Fibroblast of villous mesenchyme (primary cell): ENCODE results near the gene AP5B1. TPM values are rescaled to one million over a fixed set of nuclear protein-coding genes. Genes with fewer than 3 reads are reported as not detected.

Source experiments
- DNase-seq: peaks from one replicate; pipeline ENCODE4 v3.0.0-alpha.2; 2010; ENCODE audit warnings: low read depth
- H3K4me3 ChIP-seq: 2 replicates; pipeline ENCODE4 v1.5.1; 2011; ENCODE audit warnings: low read depth, mild to moderate bottlenecking, low read length
- total RNA-seq: library from RNA; depleted of rRNA; stranded (reverse); fragments of >200 nt; gene quantifications from 2 replicates; pipeline ENCODE4 v1.2.3, GENCODE V29; 2012
- TF ChIP-seq, protein P1 (sequence below): IDR thresholded peaks from 2 replicates; pipeline ENCODE4 v1.5.1; 2012; ENCODE audit warnings: low read depth, mild to moderate bottlenecking, low read length; ENCODE audit not compliant: insufficient read depth

The AP5B1 gene
- total RNA-seq, 1 donor: 13.8 TPM

DNA sequence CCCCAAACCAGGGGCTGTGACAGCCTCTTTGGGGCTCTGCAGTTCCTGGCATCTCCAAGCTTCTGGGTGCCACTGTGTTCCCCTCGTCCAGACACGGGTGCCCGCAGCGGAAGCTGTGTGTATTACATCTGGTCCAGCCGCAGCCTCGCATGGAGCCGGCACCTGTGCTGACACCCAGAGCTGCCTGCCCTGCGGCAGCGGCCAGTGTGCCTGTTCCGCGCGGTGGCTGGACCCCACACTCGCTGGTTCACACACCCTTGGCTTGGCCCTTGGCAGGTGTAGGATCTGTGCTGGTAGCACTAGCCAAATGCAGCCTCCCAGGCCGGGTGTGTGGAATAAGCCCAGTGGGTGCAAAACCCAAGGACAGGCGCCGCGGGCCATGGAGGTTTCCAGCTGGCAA is 35.7 kb downstream of the AP5B1 start:
- TF ChIP-seq, protein P1, sequence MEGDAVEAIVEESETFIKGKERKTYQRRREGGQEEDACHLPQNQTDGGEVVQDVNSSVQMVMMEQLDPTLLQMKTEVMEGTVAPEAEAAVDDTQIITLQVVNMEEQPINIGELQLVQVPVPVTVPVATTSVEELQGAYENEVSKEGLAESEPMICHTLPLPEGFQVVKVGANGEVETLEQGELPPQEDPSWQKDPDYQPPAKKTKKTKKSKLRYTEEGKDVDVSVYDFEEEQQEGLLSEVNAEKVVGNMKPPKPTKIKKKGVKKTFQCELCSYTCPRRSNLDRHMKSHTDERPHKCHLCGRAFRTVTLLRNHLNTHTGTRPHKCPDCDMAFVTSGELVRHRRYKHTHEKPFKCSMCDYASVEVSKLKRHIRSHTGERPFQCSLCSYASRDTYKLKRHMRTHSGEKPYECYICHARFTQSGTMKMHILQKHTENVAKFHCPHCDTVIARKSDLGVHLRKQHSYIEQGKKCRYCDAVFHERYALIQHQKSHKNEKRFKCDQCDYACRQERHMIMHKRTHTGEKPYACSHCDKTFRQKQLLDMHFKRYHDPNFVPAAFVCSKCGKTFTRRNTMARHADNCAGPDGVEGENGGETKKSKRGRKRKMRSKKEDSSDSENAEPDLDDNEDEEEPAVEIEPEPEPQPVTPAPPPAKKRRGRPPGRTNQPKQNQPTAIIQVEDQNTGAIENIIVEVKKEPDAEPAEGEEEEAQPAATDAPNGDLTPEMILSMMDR: no peak
- H3K4me3 ChIP-seq: no peak overlapping the region
- DNase-seq: no peak

DNA sequence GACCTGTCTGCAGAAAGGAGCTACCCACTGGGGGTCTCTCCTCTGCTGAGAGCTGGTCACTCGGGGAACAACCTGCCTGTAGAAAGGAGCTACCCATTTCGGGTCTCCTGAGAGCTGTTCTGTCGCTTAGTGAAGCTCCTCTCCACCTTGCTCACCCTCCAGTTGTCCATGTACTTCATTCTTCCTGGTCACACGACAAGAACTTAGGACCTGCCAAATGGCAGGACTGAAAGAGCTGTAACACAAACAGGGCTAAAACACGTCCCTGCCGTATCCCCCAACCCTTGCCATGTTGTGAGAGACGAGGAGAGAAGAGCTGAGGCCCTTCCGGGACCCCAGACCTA is 36.1 kb downstream of the AP5B1 start:
- no peak for DNase-seq
- H3K4me3 ChIP-seq: no peak overlapping the region
- TF ChIP-seq, protein P1: no peak

DNA sequence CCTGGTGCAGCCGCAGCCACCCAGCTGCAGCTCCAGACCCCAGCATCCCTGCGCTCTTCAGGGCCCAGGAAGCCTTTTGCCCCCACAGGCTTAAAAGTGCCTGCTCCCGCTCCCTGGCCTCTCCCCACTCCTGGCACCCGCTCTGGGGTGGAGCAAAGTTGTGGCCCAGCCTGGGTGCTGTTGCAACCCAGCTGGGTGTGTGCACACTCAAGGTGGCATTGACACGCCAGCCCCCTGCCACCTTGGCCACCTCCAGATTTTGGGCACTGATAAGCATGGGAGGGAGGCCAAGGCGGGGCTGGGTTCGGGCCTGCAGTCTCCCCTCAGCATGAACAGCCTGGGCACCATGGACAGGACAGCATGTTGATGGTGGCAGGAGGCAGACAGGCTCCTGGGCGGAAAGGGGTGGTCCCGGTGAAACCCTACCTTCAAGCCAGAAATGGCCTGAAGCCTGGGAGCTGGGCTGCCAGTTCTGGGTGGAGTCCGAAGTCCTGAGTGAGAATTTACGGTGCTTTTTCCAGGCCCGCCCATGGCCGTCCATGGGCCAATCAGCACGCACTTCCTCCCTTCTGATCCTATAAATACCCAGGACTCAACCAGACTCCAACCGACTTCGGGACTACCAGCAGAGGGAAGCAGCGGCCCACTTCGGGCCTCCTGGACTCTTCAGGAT is 36.6 kb downstream of the AP5B1 start:
- DNase-seq: peak; percentile 74
- TF ChIP-seq, protein P1: peak; percentile 67
- H3K4me3 ChIP-seq: no peak overlapping the region

DNA sequence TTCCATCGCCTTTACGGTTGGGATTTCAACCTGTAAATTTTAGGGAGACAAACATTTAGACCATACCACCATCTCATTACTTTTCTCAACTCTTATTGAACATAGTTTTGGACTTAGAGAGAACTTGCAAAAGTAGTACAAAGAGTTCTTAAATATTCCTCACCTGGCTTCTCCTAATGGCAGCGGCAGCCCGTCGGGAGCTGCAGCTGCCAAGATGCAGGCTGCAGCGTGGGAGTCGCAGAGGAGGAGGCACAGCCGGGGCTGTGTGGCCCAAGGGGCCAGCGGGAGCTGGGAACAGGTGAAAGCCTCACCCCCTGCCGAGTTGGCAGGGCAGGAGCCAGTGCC is 37.1 kb downstream of the AP5B1 start:
- DNase-seq: no peak
- TF ChIP-seq, protein P1: no peak
- no peak overlapping the region for H3K4me3 ChIP-seq

DNA sequence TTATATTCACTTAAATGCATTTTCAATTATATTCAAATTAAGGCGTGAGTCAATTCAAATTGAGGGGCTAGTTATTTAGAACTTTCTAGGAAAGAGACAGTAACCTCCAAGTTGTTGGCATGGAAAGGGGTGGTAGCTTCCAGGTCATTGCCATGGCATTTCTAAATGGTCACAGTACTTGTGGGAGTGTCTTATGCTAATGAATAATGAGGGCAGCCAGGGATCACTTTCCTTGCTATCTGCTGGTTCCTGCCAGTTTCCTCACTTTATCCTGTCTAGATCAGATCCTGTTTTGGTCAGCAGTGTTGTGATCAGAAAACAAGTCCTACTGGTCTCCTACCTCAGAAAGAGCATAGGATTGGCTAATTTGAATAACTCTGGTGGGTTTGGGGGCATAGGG is 38.4 kb downstream of the AP5B1 start:
- TF ChIP-seq, protein P1: no peak
- no peak for DNase-seq

DNA sequence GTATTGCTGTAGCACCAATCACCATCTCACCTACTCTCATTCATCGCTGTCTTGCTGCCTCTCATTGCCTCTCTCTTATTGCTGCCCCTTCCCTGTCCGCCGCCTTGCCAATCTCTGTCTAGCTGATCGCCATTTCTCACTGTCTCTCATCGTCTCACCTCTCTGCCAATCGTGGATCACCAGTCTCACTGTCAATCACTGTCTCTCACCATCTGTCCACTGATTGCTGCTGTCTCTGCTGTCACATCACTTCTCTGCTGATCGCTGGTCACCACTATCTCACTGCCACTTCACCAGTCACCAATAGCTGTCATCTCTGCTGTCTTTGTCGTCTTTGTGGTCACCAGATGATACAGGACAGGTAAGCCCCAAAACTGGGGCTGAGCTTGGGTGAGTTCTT is 39.6 kb downstream of the AP5B1 start:
- TF ChIP-seq, protein P1: no peak
- no peak for DNase-seq
- H3K4me3 ChIP-seq: no peak overlapping the region

More for the DNA sequence above, 38.4 kb downstream of the AP5B1 start:
- H3K4me3 ChIP-seq: no peak overlapping the region

DNA sequence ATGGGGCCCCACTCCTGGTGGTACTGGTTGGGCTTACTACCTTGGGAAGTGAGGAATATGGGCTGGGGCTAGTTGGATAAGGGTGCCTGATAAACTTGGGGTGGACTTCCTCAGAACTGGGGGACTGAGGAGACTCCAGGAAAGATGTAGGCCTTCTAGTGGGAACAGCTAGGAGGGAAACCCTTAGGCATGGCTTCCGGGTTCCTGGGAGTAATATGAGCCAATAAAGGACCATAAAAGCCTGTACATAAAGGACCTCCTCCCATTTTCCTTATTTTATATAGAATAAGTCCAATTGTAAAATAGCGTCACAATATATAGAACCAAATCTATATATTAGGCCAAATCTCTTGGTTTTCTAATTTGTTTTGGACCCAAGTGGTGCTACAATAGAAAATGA is 41.8 kb downstream of the AP5B1 start:
- no peak for DNase-seq
- H3K4me3 ChIP-seq: no peak overlapping the region
- TF ChIP-seq, protein P1: no peak
